NB4 (cell line): Measurements from ENCODE around the gene CDKAL1.
"Not testable (repeated sequence)": the region's sequence is repeated elsewhere in the genome, so short reads cannot be mapped to it uniquely, and the experiment has no call there.

Experiments used
- DNase-seq: peaks from one replicate; pipeline ENCODE4 v3.0.0; 2010; ENCODE audit warnings: low read depth
- H3K4me3 ChIP-seq: one replicate; pipeline ENCODE4 v1.5.1; 2011; ENCODE audit warnings: mild to moderate bottlenecking, low read depth, low read length, moderate library complexity
- CTCF ChIP-seq: IDR thresholded peaks from one replicate; pipeline ENCODE4 v1.5.1; 2012; ENCODE audit warnings: low read depth, low read length
- MAX ChIP-seq: IDR thresholded peaks from 2 replicates; pipeline ENCODE4 v1.6.1; 2011; ENCODE audit warnings: low read depth, low read length
- MYC ChIP-seq: IDR thresholded peaks from 2 replicates; pipeline ENCODE4 v1.6.1; 2011; ENCODE audit warnings: low read depth, low read length
- POLR2A ChIP-seq: IDR thresholded peaks from 2 replicates; pipeline ENCODE4 v1.6.1; 2011; ENCODE audit warnings: mild to moderate bottlenecking; ENCODE audit not compliant: insufficient read length; ENCODE audit errors: extremely low read depth

Gene CDKAL1

GRCh38 chr6:20816126-20816525, 281.9 kb downstream of the CDKAL1 start:
- TF ChIP-seq MYC (no peak), CTCF (no peak), MAX (no peak), POLR2A (no peak)
- DNase-seq = no peak
- no peak overlapping the region for H3K4me3 ChIP-seq

- DNase-seq = no peak
- TF ChIP-seq CTCF = no peak
- no peak for TF ChIP-seq POLR2A
Measured at GRCh38 chr6:20817806-20818320, 283.6 kb downstream of the CDKAL1 start.

GRCh38 chr6:20819774-20820400, 285.6 kb downstream of the CDKAL1 start:
- no peak for DNase-seq
- TF ChIP-seq CTCF (no peak), MAX (no peak), MYC (no peak), POLR2A (no peak)
- no peak overlapping the region for H3K4me3 ChIP-seq

More at GRCh38 chr6:20817806-20818320, 283.6 kb downstream of the CDKAL1 start:
- H3K4me3 ChIP-seq = no peak overlapping the region

DNA sequence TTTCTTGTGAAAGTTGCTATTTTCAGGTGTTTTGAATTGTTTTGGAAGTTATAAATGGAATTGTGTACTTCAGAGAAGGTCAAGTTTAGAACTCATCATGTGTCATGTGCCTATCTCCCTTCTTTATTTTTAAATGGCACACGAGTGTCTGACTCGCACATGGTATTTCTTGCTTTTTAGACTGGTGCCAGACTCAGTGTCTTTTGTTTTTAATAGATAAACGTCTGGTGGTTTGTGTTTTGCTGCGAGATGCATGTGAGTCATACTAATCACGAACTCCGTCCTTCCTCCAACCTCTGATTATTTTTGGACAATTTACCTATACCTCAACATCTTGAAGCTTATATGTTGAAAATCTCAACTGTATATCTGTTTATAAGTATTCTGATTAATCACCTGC, 292.1 kb downstream of the CDKAL1 start:
- TF ChIP-seq MAX = no peak
- TF ChIP-seq MYC = no peak
- no peak for TF ChIP-seq POLR2A
- TF ChIP-seq CTCF = no peak
- H3K4me3 ChIP-seq = no peak overlapping the region
- DNase-seq = no peak

GRCh38 chr6:20827798-20828197, 293.5 kb downstream of the CDKAL1 start:
- H3K4me3 ChIP-seq = no peak overlapping the region
- DNase-seq = no peak
- no peak for TF ChIP-seq MAX
- no peak for TF ChIP-seq CTCF
- TF ChIP-seq POLR2A = no peak
- no peak for TF ChIP-seq MYC

GRCh38 chr6:20830576-20830975, 296.3 kb downstream of the CDKAL1 start:
- no peak for TF ChIP-seq MYC
- no peak for DNase-seq
- no peak overlapping the region for H3K4me3 ChIP-seq

DNA sequence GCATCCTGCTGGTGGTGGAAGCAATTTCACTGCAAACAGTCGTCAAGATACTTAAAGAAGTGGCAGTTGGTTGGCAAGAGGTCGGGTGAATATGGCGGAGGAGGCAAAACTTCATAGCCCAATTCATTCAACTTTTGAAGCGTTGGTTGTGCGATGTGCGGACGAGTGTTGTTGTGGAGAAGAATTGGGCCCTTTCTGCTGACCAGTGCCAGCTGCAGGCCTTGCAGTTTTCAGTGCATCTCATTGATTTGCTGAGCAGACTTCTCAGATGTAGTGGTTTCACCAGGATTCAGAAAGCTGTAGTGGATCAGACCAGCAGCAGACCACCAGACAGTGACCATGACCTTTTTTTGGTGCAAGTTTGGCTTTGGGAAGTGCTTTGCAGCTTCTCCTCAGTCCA, 297.0 kb downstream of the CDKAL1 start:
- H3K4me3 ChIP-seq, DNase-seq: not testable (repeated sequence)
